Esophagus (tissue), 2 donors: ENCODE measurements around the gene ARL8B. TPM values are rescaled to one million over a fixed set of nuclear protein-coding genes. Genes with fewer than 3 reads are reported as not detected.
"Not testable (repeated sequence)": the region's sequence is repeated elsewhere in the genome, so short reads cannot be mapped to it uniquely, and the experiment has no call there.

Experiments used
- H3K27ac ChIP-seq, 2 donors: one replicate each; pipeline ENCODE4 v1.5.1; 2013; ENCODE audit warnings: low read depth in 2 of 2, mild to moderate bottlenecking in 2 of 2, inconsistent platforms in 1 of 2, low read length in 1 of 2, moderate library complexity in 1 of 2
- H3K27me3 ChIP-seq, 2 donors: one replicate each; pipeline ENCODE4 v1.6.1; 2013; ENCODE audit warnings: low read length in 2 of 2, control low read depth in 1 of 2, mild to moderate bottlenecking in 1 of 2; ENCODE audit not compliant: insufficient read depth in 2 of 2, control insufficient read depth in 1 of 2
- H3K36me3 ChIP-seq, 2 donors: one replicate each; pipeline ENCODE4 v1.6.1; 2013; ENCODE audit warnings: low read length in 1 of 2; ENCODE audit not compliant: control insufficient read depth in 2 of 2, insufficient read depth in 2 of 2
- H3K4me1 ChIP-seq, 2 donors: one replicate each; pipeline ENCODE4 v1.6.1; 2013; ENCODE audit warnings: low read length in 1 of 2; ENCODE audit not compliant: control insufficient read depth in 2 of 2, insufficient read depth in 2 of 2
- H3K4me3 ChIP-seq, 2 donors: one replicate each; pipeline ENCODE4 v1.5.1; 2013; ENCODE audit warnings: low read length in 2 of 2, mild to moderate bottlenecking in 2 of 2, low read depth in 1 of 2, moderate library complexity in 1 of 2
- H3K9me3 ChIP-seq, 2 donors: one replicate each; pipeline ENCODE4 v1.6.1; 2013; ENCODE audit warnings: mild to moderate bottlenecking in 2 of 2, low read depth in 1 of 2, low read length in 1 of 2, moderate library complexity in 1 of 2; ENCODE audit not compliant: control insufficient read depth in 2 of 2, insufficient read depth in 1 of 2
- WGBS, 2 donors: extraction: QIAGEN DNeasy Blood & Tissue Kit; methylation state at CpG; one replicate each; pipeline ENCODE4 v1.1.7; 2013; 5-methylcytosine and 5-hydroxymethylcytosine counted together
- polyA plus RNA-seq, 2 donors: library from polyadenylated mRNA; stranded (reverse); fragments of 200-250 nt; gene quantifications; one replicate each; pipeline ENCODE4 v1.2.3, GENCODE V29; 2013
- donor health status: healthy with polysubstance abuse.
- donor health status: Bipolar disorder and iron deficiency.

Gene ARL8B
- polyA plus RNA-seq, 2 donors: 45.5 to 50.8 TPM

- WGBS, 2 donors: 77 to 80% methylated on average over 4 of the region's 4 CpGs
- H3K27ac ChIP-seq: no peak overlapping the region
- H3K36me3 ChIP-seq: no peaks in the 10 kb centered on the region
- H3K4me3 ChIP-seq: no peak overlapping the region
- H3K27me3 ChIP-seq: no peaks in the 10 kb centered on the region
- peaks cover 0 to 3% of the 10 kb centered on the region in 2 donors for H3K4me1 ChIP-seq
- H3K9me3 ChIP-seq: no peaks in the 10 kb centered on the region
Measured at GRCh38 chr3:5140230-5140621, 18.1 kb downstream of the ARL8B start.

- 93 to 96% methylated on average over 6 of the region's 6 CpGs for WGBS, 2 donors
- Histone ChIP-seq H3K9me3 (no peaks in the 10 kb centered on the region), H3K4me1 (peaks cover 2 to 4% of the 10 kb centered on the region in 2 donors), H3K4me3 (no peak overlapping the region), H3K27ac (no peak overlapping the region), H3K36me3 (no peaks in the 10 kb centered on the region), H3K27me3 (no peaks in the 10 kb centered on the region)
Measured at GRCh38 chr3:5140839-5141238, 18.7 kb downstream of the ARL8B start.

GRCh38 chr3:5141760-5142159 lies 19.7 kb downstream of the ARL8B start:
- Histone ChIP-seq H3K4me1 (peaks cover 2 to 4% of the 10 kb centered on the region in 2 donors), H3K9me3 (no peaks in the 10 kb centered on the region), H3K4me3 (no peak overlapping the region), H3K36me3 (no peaks in the 10 kb centered on the region), H3K27ac (no peak overlapping the region), H3K27me3 (no peaks in the 10 kb centered on the region)
- 91 to 93% methylated on average over 4 of the region's 4 CpGs for whole genome bisulfite sequencing, 2 donors

GRCh38 chr3:5143464-5143863 lies 21.4 kb downstream of the ARL8B start:
- Histone ChIP-seq H3K9me3 (no peaks in the 10 kb centered on the region), H3K4me1 (peaks cover 2 to 4% of the 10 kb centered on the region in 2 donors), H3K27me3 (no peaks in the 10 kb centered on the region), H3K4me3 (no peak overlapping the region), H3K27ac (no peak overlapping the region), H3K36me3 (no peaks in the 10 kb centered on the region)
- 96 to 97% methylated on average over 4 of the region's 4 CpGs for WGBS, 2 donors

- Histone ChIP-seq H3K27ac (peak overlapping the region; percentile 15 to 43), H3K9me3 (no peaks in the 10 kb centered on the region), H3K36me3 (peaks cover 0 to 6% of the 10 kb centered on the region in 2 donors), H3K27me3 (no peaks in the 10 kb centered on the region), H3K4me1 (peaks cover 6 to 8% of the 10 kb centered on the region in 2 donors), H3K4me3 (no peak overlapping the region)
- 69 to 71% methylated on average over 5 of the region's 5 CpGs for WGBS, 2 donors
Measured at GRCh38 chr3:5144316-5144994, 22.4 kb downstream of the ARL8B start.

- H3K4me3 ChIP-seq: no peak overlapping the region
- H3K36me3 ChIP-seq: peaks cover 0 to 6% of the 10 kb centered on the region in 2 donors
- no peaks in the 10 kb centered on the region for H3K9me3 ChIP-seq
- H3K27ac ChIP-seq: peak overlapping the region in 1 of 2 donors; percentile 55
- peaks cover 6 to 8% of the 10 kb centered on the region in 2 donors for H3K4me1 ChIP-seq
- H3K27me3 ChIP-seq: no peaks in the 10 kb centered on the region
- 89 to 92% methylated on average over 5 of the region's 5 CpGs for WGBS, 2 donors
Measured at GRCh38 chr3:5145120-5145519, 23.0 kb downstream of the ARL8B start.

GRCh38 chr3:5147152-5147551 lies 25.1 kb downstream of the ARL8B start:
- not testable (repeated sequence) for H3K4me1 ChIP-seq, H3K4me3 ChIP-seq, H3K9me3 ChIP-seq, H3K36me3 ChIP-seq, H3K27me3 ChIP-seq
- WGBS, 2 donors: 87 to 94% methylated on average over 5 of the region's 5 CpGs
- peak overlapping the region in 1 of 2 donors; percentile 30 for H3K27ac ChIP-seq

- H3K36me3 ChIP-seq: peaks cover 0 to 6% of the 10 kb centered on the region in 2 donors
- H3K27ac ChIP-seq: no peak overlapping the region
- H3K9me3 ChIP-seq: no peaks in the 10 kb centered on the region
- H3K4me3 ChIP-seq: no peak overlapping the region
- 87% methylated on average over 7 of the region's 7 CpGs for WGBS, 2 donors
- no peaks in the 10 kb centered on the region for H3K27me3 ChIP-seq
- peaks cover 7 to 8% of the 10 kb centered on the region in 2 donors for H3K4me1 ChIP-seq
Measured at GRCh38 chr3:5149306-5149880, 27.3 kb downstream of the ARL8B start.

- Histone ChIP-seq H3K27me3 (no peaks in the 10 kb centered on the region), H3K9me3 (no peaks in the 10 kb centered on the region), H3K27ac (no peak overlapping the region), H3K4me1 (peaks cover 5% of the 10 kb centered on the region in 2 donors), H3K4me3 (no peak overlapping the region), H3K36me3 (peaks cover 0 to 6% of the 10 kb centered on the region in 2 donors)
- 93 to 97% methylated on average over 6 of the region's 6 CpGs for WGBS, 2 donors
Measured at GRCh38 chr3:5151586-5151985, 29.5 kb downstream of the ARL8B start.

GRCh38 chr3:5153074-5153473 lies 31.0 kb downstream of the ARL8B start:
- Histone ChIP-seq H3K9me3 (no peaks in the 10 kb centered on the region), H3K27me3 (no peaks in the 10 kb centered on the region), H3K4me3 (no peak overlapping the region), H3K36me3 (peaks cover 0 to 6% of the 10 kb centered on the region in 2 donors), H3K4me1 (peaks cover 5% of the 10 kb centered on the region in 2 donors), H3K27ac (no peak overlapping the region)
- 82 to 87% methylated on average over 4 of the region's 4 CpGs for WGBS, 2 donors
